NCI-H69 (cell line): ENCODE measurements around the gene TMEM14A.

ENCODE experiments used
- DNase-seq: peaks from one replicate; lab custom pipeline; 2025; lab: John Stamatoyannopoulos, UW

TMEM14A gene

GRCh38 chr6:52736145-52736544 lies 65.2 kb downstream of the TMEM14A start:
- DNase-seq, result no peak
